A673 (cell line): ENCODE measurements around the gene CUBN. TPM values are rescaled to one million over a fixed set of nuclear protein-coding genes. Genes with fewer than 3 reads are reported as not detected.
A peak's percentile ranks its signal among the peaks of the same experiment; 100 is the strongest.

Experiments used
- BruUV-seq: library from RNA; stranded (reverse); fragments of 400-500 nt; replicated peaks from 2 replicates; lab custom pipeline; 2021; lab: Mats Ljungman, UMichigan
- CTCF ChIA-PET: fragments of 300-600 bp; sonication (Branson Sonifier 250); formaldehyde crosslinking; loops from one replicate; lab custom pipeline; 2022; ENCODE audit warnings: antibody characterized with exemption; lab: Charles Lee
- POLR2A ChIA-PET: fragments of 300-600 bp; sonication (Branson Sonifier 250); formaldehyde crosslinking; loops from one replicate; lab custom pipeline; 2022; ENCODE audit warnings: antibody characterized with exemption; ENCODE audit not compliant: low non-redundant PET; lab: Charles Lee
- DNase-seq: peaks from one replicate; pipeline ENCODE4 v3.0.0-alpha.2; 2015; ENCODE audit warnings: low spot score
- H3K27ac ChIP-seq: fragments of 200-600 bp; sonication (generic); 2 replicates; pipeline ENCODE4 v1.5.1; 2016; ENCODE audit warnings: mixed run types, low read depth, mild to moderate bottlenecking, mixed read lengths, antibody characterized with exemption, low read length; ENCODE audit not compliant: poor library complexity, severe bottlenecking
- H3K27me3 ChIP-seq: fragments of 200-600 bp; sonication (generic); replicated peaks from 2 replicates; pipeline ENCODE4 v1.6.1; 2017; ENCODE audit warnings: mixed run types, low read depth, mild to moderate bottlenecking, mixed read lengths, antibody characterized with exemption, low read length; ENCODE audit not compliant: insufficient read depth, poor library complexity
- H3K36me3 ChIP-seq: fragments of 200-600 bp; sonication (generic); 2 replicates; pipeline ENCODE4 v1.6.1; 2016; ENCODE audit warnings: mixed run types, mild to moderate bottlenecking, mixed read lengths, antibody characterized with exemption, low read length; ENCODE audit not compliant: insufficient read depth, poor library complexity, severe bottlenecking
- H3K4me1 ChIP-seq: fragments of 200-600 bp; sonication (generic); 2 replicates; pipeline ENCODE4 v1.6.1; 2017; ENCODE audit warnings: mixed run types, mild to moderate bottlenecking, mixed read lengths, antibody characterized with exemption, low read length; ENCODE audit not compliant: insufficient read depth, poor library complexity, severe bottlenecking
- H3K4me3 ChIP-seq: fragments of 200-600 bp; sonication (generic); 2 replicates; pipeline ENCODE4 v1.5.1; 2016; ENCODE audit warnings: low read depth, mixed run types, mild to moderate bottlenecking, mixed read lengths, low read length; ENCODE audit not compliant: poor library complexity, severe bottlenecking
- H3K9me3 ChIP-seq: fragments of 200-600 bp; sonication (generic); 2 replicates; pipeline ENCODE4 v1.6.1; 2016; ENCODE audit warnings: mixed run types, low read depth, mild to moderate bottlenecking, mixed read lengths, antibody characterized with exemption, low read length; ENCODE audit not compliant: poor library complexity, severe bottlenecking
- CTCF ChIP-seq: fragments of 300-800, 200-600 bp; sonication (generic); conservative IDR thresholded peaks from 2 replicates; pipeline ENCODE4 v1.5.1; 2017; ENCODE audit warnings: low read depth, mild to moderate bottlenecking, antibody characterized with exemption, low read length, moderate library complexity, mixed read lengths
- EZH2 ChIP-seq: fragments of 200-600 bp; sonication (generic); IDR thresholded peaks from 2 replicates; pipeline ENCODE4 v1.6.1; 2017; ENCODE audit warnings: borderline replicate concordance, low read depth, mild to moderate bottlenecking, mixed read lengths, antibody characterized with exemption, low read length; ENCODE audit not compliant: poor library complexity, severe bottlenecking
- intact Hi-C: fragments of 100-400 bp; cut with micrococcal nuclease; formaldehyde crosslinking; loops from one replicate; pipeline ENCODE4 v1.10.0; 2022; ENCODE audit not compliant: unreplicated experiment
- total RNA-seq: library from RNA; stranded (reverse); gene quantifications from 2 replicates; pipeline ENCODE4 v1.2.3, GENCODE V29; 2021

The CUBN gene
- total RNA-seq, 1 experiment from 2014 or later: 3.4 TPM

- intact Hi-C loops: loop anchor here (5.0 kb wide), 2 partner anchors 74 to 274 kb away; partner anchors contain the start of gene VIM
- peak overlapping the region; percentile 35 for H3K27ac ChIP-seq
- BruUV-seq: no TSS peak
- H3K9me3 ChIP-seq: no peaks in the 10 kb centered on the region
- no peak overlapping the region for H3K4me3 ChIP-seq
- CTCF ChIA-PET: no interaction called here
- TF ChIP-seq EZH2 (no peak), CTCF (no peak)
- peaks cover 37% of the 10 kb centered on the region for H3K4me1 ChIP-seq
- no peak for DNase-seq
- H3K36me3 ChIP-seq: no peaks in the 10 kb centered on the region
- no peaks in the 10 kb centered on the region for H3K27me3 ChIP-seq
- POLR2A ChIA-PET: no interaction called here
Observed at GRCh38 chr10:16953270-16953669, 176.3 kb downstream of the CUBN start.

GRCh38 chr10:16952610-16953009 lies 177.0 kb downstream of the CUBN start:
- Histone ChIP-seq H3K27ac (peak overlapping the region; percentile 35), H3K36me3 (no peaks in the 10 kb centered on the region), H3K27me3 (no peaks in the 10 kb centered on the region), H3K4me1 (peaks cover 37% of the 10 kb centered on the region), H3K9me3 (no peaks in the 10 kb centered on the region), H3K4me3 (no peak overlapping the region)
- DNase-seq: peak; percentile 68
- BruUV-seq: no TSS peak
- CTCF ChIA-PET: no interaction called here
- TF ChIP-seq CTCF (peak; percentile 55), EZH2 (no peak)
- POLR2A ChIA-PET: no interaction called here
- intact Hi-C loops: loop anchor here (5.0 kb wide), 2 partner anchors 75 to 275 kb away; partner anchors contain the start of gene VIM

GRCh38 chr10:16952080-16952479 lies 177.5 kb downstream of the CUBN start:
- CTCF ChIA-PET: no interaction called here
- no peaks in the 10 kb centered on the region for H3K36me3 ChIP-seq
- TF ChIP-seq CTCF (no peak), EZH2 (no peak)
- intact Hi-C loops: loop anchor here (5.0 kb wide), 2 partner anchors 75 to 275 kb away; partner anchors contain the start of gene VIM
- H3K9me3 ChIP-seq: no peaks in the 10 kb centered on the region
- H3K27ac ChIP-seq: peak overlapping the region; percentile 35
- no TSS peak for BruUV-seq
- DNase-seq: peak; percentile 45
- H3K4me1 ChIP-seq: peaks cover 37% of the 10 kb centered on the region
- no peaks in the 10 kb centered on the region for H3K27me3 ChIP-seq
- no peak overlapping the region for H3K4me3 ChIP-seq
- POLR2A ChIA-PET: no interaction called here
